Activated CD4-positive, alpha-beta memory T cell treated with anti-CD3 and anti-CD28 coated beads, Interleukin-2, amount 10 ng/mL, durations not matched to agents 7 days and 5 days (primary cell): ENCODE results near the gene PRKCE. TPM values are rescaled to one million over a fixed set of nuclear protein-coding genes. Genes with fewer than 3 reads are reported as not detected.
A peak's percentile ranks its signal among the peaks of the same experiment; 100 is the strongest.

ENCODE experiments used
- CTCF ChIA-PET: fragments of 350-600 bp; sonication (Branson Sonifier 250); formaldehyde crosslinking; loops from one replicate; lab custom pipeline; 2021; ENCODE audit warnings: antibody characterized with exemption, inconsistent platforms; lab: Charles Lee
- POLR2A ChIA-PET: fragments of 350-600 bp; sonication (Branson Sonifier 250); formaldehyde crosslinking; loops from one replicate; lab custom pipeline; 2021; ENCODE audit warnings: antibody characterized with exemption; lab: Charles Lee
- DNase-seq: peaks from one replicate; pipeline ENCODE4 v3.0.0-alpha.2; 2020
- H3K27ac Mint-ChIP-seq: one replicate; pipeline ENCODE4 v1.8.0; 2021; ENCODE audit warnings: mild to moderate bottlenecking, mixed read lengths
- H3K27me3 Mint-ChIP-seq: one replicate; pipeline ENCODE4 v1.8.0; 2021; ENCODE audit warnings: mixed read lengths
- H3K36me3 Mint-ChIP-seq: one replicate; pipeline ENCODE4 v1.8.0; 2021; ENCODE audit warnings: low read depth, mixed read lengths
- H3K4me1 Mint-ChIP-seq: one replicate; pipeline ENCODE4 v1.8.0; 2021; ENCODE audit warnings: mixed read lengths
- H3K4me3 Mint-ChIP-seq: one replicate; pipeline ENCODE4 v1.8.0; 2021; ENCODE audit warnings: mild to moderate bottlenecking, mixed read lengths
- H3K9me3 Mint-ChIP-seq: one replicate; pipeline ENCODE4 v1.8.0; 2021; ENCODE audit warnings: mixed read lengths
- total RNA-seq, 2 experiments: library from RNA; stranded (reverse); gene quantifications; one replicate each; pipeline ENCODE4 v1.2.3, GENCODE V29; 2021

Gene PRKCE
- total RNA-seq, 2 experiments from 2014 or later: 20.6 to 23.3 TPM

GRCh38 chr2:45833968-45834344 is 182.5 kb downstream of the PRKCE start:
- Mint-ChIP-seq H3K4me3 (no peak overlapping the region), H3K27me3 (no peaks in the 10 kb centered on the region), H3K4me1 (peaks cover 9% of the 10 kb centered on the region), H3K36me3 (peaks cover 12% of the 10 kb centered on the region), H3K27ac (no peak overlapping the region), H3K9me3 (peaks cover 21% of the 10 kb centered on the region)
- ChIA-PET POLR2A (interaction anchor here (1.0 to 1.2 kb wide), 2 partner anchors 9 to 16 kb away, joined by 3 read pairs; no protein-coding TSS in a partner anchor), CTCF (no interaction called here)
- no peak for DNase-seq

GRCh38 chr2:45834372-45834771 is 182.9 kb downstream of the PRKCE start:
- peaks cover 18% of the 10 kb centered on the region for H3K9me3 Mint-ChIP-seq
- POLR2A ChIA-PET: interaction anchor here (1.2 kb wide), 1 partner anchor 9 kb away, joined by 3 read pairs; no protein-coding TSS in a partner anchor
- H3K36me3 Mint-ChIP-seq: peaks cover 9% of the 10 kb centered on the region
- no peak overlapping the region for H3K4me3 Mint-ChIP-seq
- CTCF ChIA-PET: no interaction called here
- DNase-seq: no peak
- peaks cover 9% of the 10 kb centered on the region for H3K4me1 Mint-ChIP-seq
- H3K27me3 Mint-ChIP-seq: no peaks in the 10 kb centered on the region
- no peak overlapping the region for H3K27ac Mint-ChIP-seq

GRCh38 chr2:45834858-45835257 is 183.4 kb downstream of the PRKCE start:
- POLR2A ChIA-PET: interaction anchor here (1.2 kb wide), 1 partner anchor 8 kb away, joined by 3 read pairs; no protein-coding TSS in a partner anchor
- Mint-ChIP-seq H3K36me3 (peaks cover 9% of the 10 kb centered on the region), H3K4me3 (no peak overlapping the region), H3K27ac (no peak overlapping the region), H3K4me1 (peaks cover 9% of the 10 kb centered on the region), H3K27me3 (no peaks in the 10 kb centered on the region), H3K9me3 (peaks cover 16% of the 10 kb centered on the region)
- no peak for DNase-seq
- CTCF ChIA-PET: no interaction called here

- ChIA-PET CTCF (interaction anchor here (1.2 kb wide), 1 partner anchor 31 kb away, joined by 3 read pairs; no protein-coding TSS in a partner anchor), POLR2A (interaction anchor here (1.7 kb wide), 1 partner anchor 24 kb away, joined by 4 read pairs; no protein-coding TSS in a partner anchor)
- Mint-ChIP-seq H3K27me3 (no peaks in the 10 kb centered on the region), H3K4me3 (no peak overlapping the region), H3K4me1 (peaks cover 22% of the 10 kb centered on the region), H3K36me3 (peaks cover 1% of the 10 kb centered on the region), H3K27ac (no peak overlapping the region), H3K9me3 (peaks cover 2% of the 10 kb centered on the region)
- no peak for DNase-seq
These were observed 184.8 kb downstream of the PRKCE start for GRCh38 chr2:45836316-45836715.

GRCh38 chr2:45836740-45837139 is 185.3 kb downstream of the PRKCE start:
- ChIA-PET POLR2A (interaction anchor here (1.7 kb wide), 1 partner anchor 23 kb away, joined by 4 read pairs; no protein-coding TSS in a partner anchor), CTCF (interaction anchor here (1.2 kb wide), 1 partner anchor 31 kb away, joined by 3 read pairs; no protein-coding TSS in a partner anchor)
- Mint-ChIP-seq H3K27me3 (no peaks in the 10 kb centered on the region), H3K4me1 (peaks cover 26% of the 10 kb centered on the region), H3K36me3 (no peaks in the 10 kb centered on the region), H3K27ac (no peak overlapping the region), H3K9me3 (no peaks in the 10 kb centered on the region), H3K4me3 (no peak overlapping the region)
- no peak for DNase-seq

- CTCF ChIA-PET: no interaction called here
- H3K4me1 Mint-ChIP-seq: peaks cover 35% of the 10 kb centered on the region
These were observed 186.4 kb downstream of the PRKCE start for GRCh38 chr2:45837812-45838341.

GRCh38 chr2:45839508-45840251 is 188.2 kb downstream of the PRKCE start:
- Mint-ChIP-seq H3K9me3 (no peaks in the 10 kb centered on the region), H3K4me3 (no peak overlapping the region), H3K4me1 (peaks cover 49% of the 10 kb centered on the region), H3K36me3 (peaks cover 4% of the 10 kb centered on the region), H3K27me3 (no peaks in the 10 kb centered on the region), H3K27ac (no peak overlapping the region)
- CTCF ChIA-PET: interaction anchor here (1.1 kb wide), 1 partner anchor 13 kb away, joined by 3 read pairs; no protein-coding TSS in a partner anchor
- POLR2A ChIA-PET: interaction anchor here (0.6 kb wide), 1 partner anchor 21 kb away, joined by 3 read pairs; no protein-coding TSS in a partner anchor
- no peak for DNase-seq

More at GRCh38 chr2:45837812-45838341, 186.4 kb downstream of the PRKCE start:
- no peak overlapping the region for H3K27ac Mint-ChIP-seq
- H3K36me3 Mint-ChIP-seq: no peaks in the 10 kb centered on the region
- no peak for DNase-seq
- no peak overlapping the region for H3K4me3 Mint-ChIP-seq
- no peaks in the 10 kb centered on the region for H3K9me3 Mint-ChIP-seq
- no peaks in the 10 kb centered on the region for H3K27me3 Mint-ChIP-seq
- POLR2A ChIA-PET: no interaction called here

GRCh38 chr2:45840481-45840880 is 189.0 kb downstream of the PRKCE start:
- Mint-ChIP-seq H3K27me3 (no peaks in the 10 kb centered on the region), H3K27ac (no peak overlapping the region), H3K36me3 (peaks cover 4% of the 10 kb centered on the region), H3K4me3 (no peak overlapping the region), H3K9me3 (no peaks in the 10 kb centered on the region), H3K4me1 (peaks cover 53% of the 10 kb centered on the region)
- ChIA-PET POLR2A (interaction anchor here (0.6 kb wide), 1 partner anchor 20 kb away, joined by 3 read pairs; no protein-coding TSS in a partner anchor), CTCF (no interaction called here)
- no peak for DNase-seq

- Mint-ChIP-seq H3K9me3 (no peaks in the 10 kb centered on the region), H3K36me3 (peaks cover 8% of the 10 kb centered on the region), H3K4me3 (no peak overlapping the region), H3K27me3 (no peaks in the 10 kb centered on the region), H3K27ac (no peak overlapping the region), H3K4me1 (peaks cover 58% of the 10 kb centered on the region)
- DNase-seq: no peak
- ChIA-PET POLR2A (no interaction called here), CTCF (no interaction called here)
These were observed 190.4 kb downstream of the PRKCE start for GRCh38 chr2:45841752-45842407.

- ChIA-PET CTCF (no interaction called here), POLR2A (interaction anchor here (1.2 to 1.5 kb wide), 3 partner anchors 9 to 18 kb away, joined by 3 to 4 read pairs (median 3); no protein-coding TSS in a partner anchor)
- H3K27ac Mint-ChIP-seq: peak overlapping the region; percentile 37
- no peaks in the 10 kb centered on the region for H3K27me3 Mint-ChIP-seq
- H3K4me3 Mint-ChIP-seq: peak overlapping the region; percentile 4
- peaks cover 57% of the 10 kb centered on the region for H3K4me1 Mint-ChIP-seq
- no peaks in the 10 kb centered on the region for H3K9me3 Mint-ChIP-seq
- no peak for DNase-seq
- H3K36me3 Mint-ChIP-seq: peaks cover 8% of the 10 kb centered on the region
These were observed 191.7 kb downstream of the PRKCE start for GRCh38 chr2:45843136-45843535.

GRCh38 chr2:45844796-45845457 is 193.5 kb downstream of the PRKCE start:
- Mint-ChIP-seq H3K27me3 (no peaks in the 10 kb centered on the region), H3K36me3 (peaks cover 19% of the 10 kb centered on the region), H3K27ac (peak overlapping the region; percentile 23), H3K4me1 (peaks cover 70% of the 10 kb centered on the region), H3K9me3 (peaks cover 4% of the 10 kb centered on the region), H3K4me3 (no peak overlapping the region)
- ChIA-PET POLR2A (no interaction called here), CTCF (interaction anchor here (0.7 to 1.1 kb wide), 4 partner anchors 35 to 1172 kb away, joined by 3 read pairs; no protein-coding TSS in a partner anchor)
- no peak for DNase-seq

- no peak overlapping the region for H3K27ac Mint-ChIP-seq
- H3K36me3 Mint-ChIP-seq: peaks cover 23% of the 10 kb centered on the region
- ChIA-PET POLR2A (no interaction called here), CTCF (interaction anchor here (0.7 to 1.1 kb wide), 2 partner anchors 67 to 264 kb away, joined by 3 read pairs; no protein-coding TSS in a partner anchor)
- no peaks in the 10 kb centered on the region for H3K27me3 Mint-ChIP-seq
- peaks cover 4% of the 10 kb centered on the region for H3K9me3 Mint-ChIP-seq
- no peak overlapping the region for H3K4me3 Mint-ChIP-seq
- H3K4me1 Mint-ChIP-seq: peaks cover 70% of the 10 kb centered on the region
- no peak for DNase-seq
These were observed 194.1 kb downstream of the PRKCE start for GRCh38 chr2:45845566-45845965.
